ENCODE data around the gene SLC52A3. TPM values are rescaled to one million over a fixed set of nuclear protein-coding genes. Genes with fewer than 3 reads are reported as not detected.

SLC52A3 gene
- total and polyA plus RNA-seq, 2 donors (not counting 3 experiments of a cell fraction or from before 2014, with no cell fraction given), result not detected

DNA sequence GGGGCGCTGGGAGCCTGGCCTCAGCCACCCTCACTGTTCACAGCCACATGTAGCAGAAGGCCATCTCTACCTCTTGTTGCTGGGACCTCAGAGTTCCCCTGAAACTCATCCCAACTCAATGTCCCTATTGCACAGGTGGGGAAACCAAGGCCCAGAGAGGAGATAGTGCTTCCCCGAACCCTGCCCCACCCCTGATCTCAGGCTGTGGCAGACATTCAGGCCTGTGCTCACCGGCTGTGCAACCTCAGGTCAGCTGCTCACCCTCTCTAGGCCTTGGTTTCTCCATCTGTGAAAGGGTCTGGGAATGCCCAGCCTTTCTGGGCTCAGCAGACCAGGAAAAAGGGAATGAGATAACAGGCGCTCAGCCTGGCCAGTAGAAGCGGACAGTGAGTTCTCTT, 6.4 kb upstream of the SLC52A3 start:
- no peaks in the 10 kb centered on the region for H3K36me3 ChIP-seq (ENCODE audit: control insufficient read depth in 2 of 2, extremely low read depth in 1 of 2, insufficient read depth in 2 of 2, low read length in 2 of 2)
- intact Hi-C loops (cut with micrococcal nuclease) (no loop called here), dilution Hi-C loops (cut with MboI; ENCODE audit: extremely low pct_ligation_motif_present, low sequenced_read_pairs) (no loop called here)
- H4K20me1 ChIP-seq (replicated peaks; ENCODE audit: control insufficient read depth, extremely low read depth, insufficient read depth, low read length), result no peaks in the 10 kb centered on the region
- H3K4me3 ChIP-seq (replicated peaks in 1 of 3; ENCODE audit: insufficient read depth in 1 of 3, low read depth in 1 of 3, low read length in 3 of 3), result no peak overlapping the region
- H3K79me2 ChIP-seq (ENCODE audit: control insufficient read depth, insufficient read depth, low read length), result no peaks in the 10 kb centered on the region
- no peak for FAIRE-seq
- TF ChIP-seq POLR2A (IDR thresholded peaks at IDR 0.05; ENCODE audit: low read depth, low read length) (no peak), FOS (IDR thresholded peaks at IDR 0.05; ENCODE audit: borderline replicate concordance, insufficient read depth, low read length) (no peak), MYC (IDR thresholded peaks at IDR 0.05; ENCODE audit: low read depth, low read length) (no peak), JUN (IDR thresholded peaks at IDR 0.05; ENCODE audit: borderline replicate concordance, insufficient read depth, insufficient read length, low read depth) (no peak), GATA2 (IDR thresholded peaks at IDR 0.05; ENCODE audit: insufficient read depth, insufficient read length, low read depth, low read length) (no peak), EZH2 (IDR thresholded peaks at IDR 0.05; ENCODE audit: borderline replicate concordance, low read depth, low read length, severe bottlenecking) (no peak), POLR2AphosphoS5 (IDR thresholded peaks at IDR 0.05; ENCODE audit: insufficient read depth, low read depth, low read length) (no peak)
- TF ChIP-seq, protein P1, sequence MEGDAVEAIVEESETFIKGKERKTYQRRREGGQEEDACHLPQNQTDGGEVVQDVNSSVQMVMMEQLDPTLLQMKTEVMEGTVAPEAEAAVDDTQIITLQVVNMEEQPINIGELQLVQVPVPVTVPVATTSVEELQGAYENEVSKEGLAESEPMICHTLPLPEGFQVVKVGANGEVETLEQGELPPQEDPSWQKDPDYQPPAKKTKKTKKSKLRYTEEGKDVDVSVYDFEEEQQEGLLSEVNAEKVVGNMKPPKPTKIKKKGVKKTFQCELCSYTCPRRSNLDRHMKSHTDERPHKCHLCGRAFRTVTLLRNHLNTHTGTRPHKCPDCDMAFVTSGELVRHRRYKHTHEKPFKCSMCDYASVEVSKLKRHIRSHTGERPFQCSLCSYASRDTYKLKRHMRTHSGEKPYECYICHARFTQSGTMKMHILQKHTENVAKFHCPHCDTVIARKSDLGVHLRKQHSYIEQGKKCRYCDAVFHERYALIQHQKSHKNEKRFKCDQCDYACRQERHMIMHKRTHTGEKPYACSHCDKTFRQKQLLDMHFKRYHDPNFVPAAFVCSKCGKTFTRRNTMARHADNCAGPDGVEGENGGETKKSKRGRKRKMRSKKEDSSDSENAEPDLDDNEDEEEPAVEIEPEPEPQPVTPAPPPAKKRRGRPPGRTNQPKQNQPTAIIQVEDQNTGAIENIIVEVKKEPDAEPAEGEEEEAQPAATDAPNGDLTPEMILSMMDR (IDR thresholded peaks at IDR 0.05; ENCODE audit: extremely low read depth in 1 of 2, insufficient read depth in 1 of 2, low read depth in 1 of 2, low read length in 2 of 2), result no peak
- TF ChIP-seq, protein P2, sequence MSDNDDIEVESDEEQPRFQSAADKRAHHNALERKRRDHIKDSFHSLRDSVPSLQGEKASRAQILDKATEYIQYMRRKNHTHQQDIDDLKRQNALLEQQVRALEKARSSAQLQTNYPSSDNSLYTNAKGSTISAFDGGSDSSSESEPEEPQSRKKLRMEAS (IDR thresholded peaks at IDR 0.05; ENCODE audit: insufficient read depth, insufficient read length), result no peak
- no peak overlapping the region for H3K27ac ChIP-seq (ENCODE audit: insufficient read depth, low read depth, low read length)
- CTCF ChIA-PET, result no interaction called here
- no peaks in the 10 kb centered on the region for H3K4me1 ChIP-seq (ENCODE audit: control insufficient read depth, extremely low read depth, insufficient read depth, low read length)
- BruUV-seq (replicated peaks), result no TSS peak
- no peak overlapping the region for H2AFZ ChIP-seq (ENCODE audit: low read depth, low read length)
- no peak overlapping the region for H3K9ac ChIP-seq (replicated peaks; ENCODE audit: extremely low read depth, insufficient read depth, low read length)
- no peaks in the 10 kb centered on the region for H3K9me1 ChIP-seq (replicated peaks; ENCODE audit: control insufficient read depth, extremely low read depth, insufficient read depth, low read length)
- DNase-seq (ENCODE audit: low read depth, low spot score), result no peak
- H3K9me3 ChIP-seq (replicated peaks; ENCODE audit: control insufficient read depth, insufficient read depth, low read length), result no peaks in the 10 kb centered on the region
- H3K4me2 ChIP-seq (ENCODE audit: insufficient read depth, low read length), result no peak overlapping the region
- peaks cover 3 to 6% of the 10 kb centered on the region in 2 experiments for H3K27me3 ChIP-seq (ENCODE audit: control insufficient read depth in 2 of 2, insufficient read depth in 2 of 2, low read length in 2 of 2)
- POLR2A ChIA-PET, result no interaction called here
